Smooth muscle cell (in vitro differentiated cells): Measurements from ENCODE around the gene IL26. TPM values are rescaled to one million over a fixed set of nuclear protein-coding genes. Genes with fewer than 3 reads are reported as not detected.

Experiments used
- DNase-seq: peaks from one replicate; lab custom pipeline; 2025; ENCODE audit not compliant: unreplicated experiment; lab: John Stamatoyannopoulos, UW
- H2AFZ ChIP-seq: fragments of 200-600 bp; sonication (generic); 2 replicates; pipeline ENCODE4 v1.6.0; 2016; ENCODE audit warnings: antibody characterized with exemption, low read depth, mild to moderate bottlenecking
- H3F3A ChIP-seq: fragments of 200-600 bp; sonication (generic); 2 replicates; pipeline ENCODE4 v1.6.0; 2017; ENCODE audit warnings: antibody characterized with exemption, low read depth
- H3K27ac ChIP-seq: fragments of 200-600 bp; sonication (generic); 2 replicates; pipeline ENCODE4 v1.5.1; 2016; ENCODE audit warnings: low read depth, mild to moderate bottlenecking
- H3K27me3 ChIP-seq: fragments of 200-600 bp; sonication (generic); 2 replicates; pipeline ENCODE4 v1.6.1; 2016; ENCODE audit warnings: low read depth, mild to moderate bottlenecking
- H3K36me3 ChIP-seq: fragments of 200-600 bp; sonication (generic); 2 replicates; pipeline ENCODE4 v1.5.1; 2016; ENCODE audit warnings: low read depth
- H3K4me1 ChIP-seq: fragments of 200-600 bp; sonication (generic); 2 replicates; pipeline ENCODE4 v1.5.1; 2016; ENCODE audit warnings: low read depth
- H3K4me2 ChIP-seq: fragments of 200-600 bp; sonication (generic); 2 replicates; pipeline ENCODE4 v1.6.0; 2016; ENCODE audit warnings: mild to moderate bottlenecking
- H3K4me3 ChIP-seq: fragments of 200-600 bp; sonication (generic); 2 replicates; pipeline ENCODE4 v1.5.1; 2016; ENCODE audit warnings: mild to moderate bottlenecking
- H3K79me2 ChIP-seq: fragments of 200-600 bp; sonication (generic); 2 replicates; pipeline ENCODE4 v1.6.0; 2016; ENCODE audit warnings: low read depth, mild to moderate bottlenecking
- H3K9ac ChIP-seq: fragments of 200-600 bp; sonication (generic); 2 replicates; pipeline ENCODE4 v1.6.0; 2016; ENCODE audit warnings: low read depth
- H3K9me3 ChIP-seq: fragments of 200-600 bp; sonication (generic); replicated peaks from 2 replicates; pipeline ENCODE4 v1.5.1; 2016; ENCODE audit warnings: low read depth
- H4K20me1 ChIP-seq: fragments of 200-600 bp; sonication (generic); 2 replicates; pipeline ENCODE4 v1.6.0; 2016; ENCODE audit warnings: low read depth
- WGBS: methylation state at CpG from one replicate; pipeline ENCODE4 v1.1.7; 2016; ENCODE audit warnings: low lambda C conversion rate; 5-methylcytosine and 5-hydroxymethylcytosine counted together
- polyA plus RNA-seq: library from polyadenylated mRNA; unstranded; fragments of >200 nt; fragmentation: Nextera tagmentation; extraction: Ambion mirVana; gene quantifications from 2 replicates; pipeline ENCODE4 v1.2.1, GENCODE V29; 2016
- total RNA-seq: library from RNA; depleted of rRNA; stranded (reverse); fragments of >200 nt; gene quantifications from 2 replicates; pipeline ENCODE4 v1.2.3, GENCODE V29; 2014
- TF ChIP-seq, protein P1 (sequence below): fragments of 200-600 bp; sonication (generic); IDR thresholded peaks from 2 replicates; pipeline ENCODE4 v1.5.1; 2017; ENCODE audit warnings: borderline replicate concordance, mild to moderate bottlenecking, antibody characterized with exemption; ENCODE audit not compliant: insufficient read depth, poor library complexity, severe bottlenecking

The IL26 gene
- total and polyA plus RNA-seq, 2 experiments from 2014 or later, result not detected

- H3K4me2 ChIP-seq, result no peak overlapping the region
- DNase-seq, result no peak
- H3K79me2 ChIP-seq, result no peaks in the 10 kb centered on the region
- no peaks in the 10 kb centered on the region for H4K20me1 ChIP-seq
- H3K4me1 ChIP-seq, result peaks cover 5% of the 10 kb centered on the region
- TF ChIP-seq, protein P1, sequence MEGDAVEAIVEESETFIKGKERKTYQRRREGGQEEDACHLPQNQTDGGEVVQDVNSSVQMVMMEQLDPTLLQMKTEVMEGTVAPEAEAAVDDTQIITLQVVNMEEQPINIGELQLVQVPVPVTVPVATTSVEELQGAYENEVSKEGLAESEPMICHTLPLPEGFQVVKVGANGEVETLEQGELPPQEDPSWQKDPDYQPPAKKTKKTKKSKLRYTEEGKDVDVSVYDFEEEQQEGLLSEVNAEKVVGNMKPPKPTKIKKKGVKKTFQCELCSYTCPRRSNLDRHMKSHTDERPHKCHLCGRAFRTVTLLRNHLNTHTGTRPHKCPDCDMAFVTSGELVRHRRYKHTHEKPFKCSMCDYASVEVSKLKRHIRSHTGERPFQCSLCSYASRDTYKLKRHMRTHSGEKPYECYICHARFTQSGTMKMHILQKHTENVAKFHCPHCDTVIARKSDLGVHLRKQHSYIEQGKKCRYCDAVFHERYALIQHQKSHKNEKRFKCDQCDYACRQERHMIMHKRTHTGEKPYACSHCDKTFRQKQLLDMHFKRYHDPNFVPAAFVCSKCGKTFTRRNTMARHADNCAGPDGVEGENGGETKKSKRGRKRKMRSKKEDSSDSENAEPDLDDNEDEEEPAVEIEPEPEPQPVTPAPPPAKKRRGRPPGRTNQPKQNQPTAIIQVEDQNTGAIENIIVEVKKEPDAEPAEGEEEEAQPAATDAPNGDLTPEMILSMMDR, result no peak
- H3F3A ChIP-seq, result peaks cover 3% of the 10 kb centered on the region
- no peak overlapping the region for H3K4me3 ChIP-seq
- H2AFZ ChIP-seq, result no peak overlapping the region
- H3K36me3 ChIP-seq, result no peaks in the 10 kb centered on the region
- peaks cover 12% of the 10 kb centered on the region for H3K27me3 ChIP-seq
- no peak overlapping the region for H3K27ac ChIP-seq
- no peaks in the 10 kb centered on the region for H3K9me3 ChIP-seq
- no peak overlapping the region for H3K9ac ChIP-seq
These were observed 18.3 kb downstream of the IL26 start for GRCh38 chr12:68207276-68207675.

DNA sequence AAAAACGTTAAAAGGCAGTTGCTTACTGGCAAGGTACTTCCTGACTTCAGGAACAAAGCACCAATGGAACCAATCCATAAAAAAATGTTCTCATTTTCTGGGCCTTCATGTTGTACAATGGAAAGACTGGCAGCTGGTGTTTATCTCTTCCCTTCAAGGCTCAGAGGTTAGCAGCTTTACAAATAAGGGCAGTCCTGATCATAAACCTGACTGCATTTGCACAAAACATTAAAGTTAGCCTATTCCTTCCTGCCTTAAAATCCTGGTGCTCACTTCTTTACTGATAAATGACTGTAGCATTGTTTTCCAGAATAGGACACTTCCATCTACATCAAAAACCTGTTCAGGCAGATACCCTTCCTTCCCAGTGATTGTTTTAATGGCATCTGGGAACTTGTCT is 19.2 kb downstream of the IL26 start:
- Histone ChIP-seq H3K27ac (no peak overlapping the region), H2AFZ (no peak overlapping the region), H3F3A (peaks cover 3% of the 10 kb centered on the region), H3K36me3 (no peaks in the 10 kb centered on the region), H3K4me1 (peaks cover 5% of the 10 kb centered on the region), H3K4me3 (no peak overlapping the region), H4K20me1 (no peaks in the 10 kb centered on the region), H3K79me2 (no peaks in the 10 kb centered on the region), H3K27me3 (peaks cover 12% of the 10 kb centered on the region), H3K4me2 (no peak overlapping the region), H3K9ac (no peak overlapping the region), H3K9me3 (no peaks in the 10 kb centered on the region)
- DNase-seq, result no peak
- TF ChIP-seq, protein P1, result no peak
- WGBS, result 73% methylated on average over 1 of the region's 1 CpG

GRCh38 chr12:68203460-68203875 is 22.1 kb downstream of the IL26 start:
- Histone ChIP-seq H3K27ac (no peak overlapping the region), H3K79me2 (no peaks in the 10 kb centered on the region), H2AFZ (no peak overlapping the region), H3K4me3 (no peak overlapping the region), H3K36me3 (no peaks in the 10 kb centered on the region), H3K4me2 (no peak overlapping the region), H3K4me1 (no peaks in the 10 kb centered on the region), H3K9ac (no peak overlapping the region), H3K9me3 (no peaks in the 10 kb centered on the region), H3K27me3 (peaks cover 12% of the 10 kb centered on the region), H4K20me1 (no peaks in the 10 kb centered on the region), H3F3A (no peaks in the 10 kb centered on the region)
- TF ChIP-seq, protein P1, result no peak
- DNase-seq, result no peak
- 50% methylated on average over 5 of the region's 5 CpGs for WGBS

GRCh38 chr12:68200854-68201253 is 24.8 kb downstream of the IL26 start:
- Histone ChIP-seq H3F3A (no peaks in the 10 kb centered on the region), H3K27ac (no peak overlapping the region), H3K9me3 (no peaks in the 10 kb centered on the region), H3K4me2 (no peak overlapping the region), H3K27me3 (peaks cover 12% of the 10 kb centered on the region), H3K4me1 (no peaks in the 10 kb centered on the region), H3K36me3 (no peaks in the 10 kb centered on the region), H4K20me1 (no peaks in the 10 kb centered on the region), H2AFZ (no peak overlapping the region), H3K4me3 (no peak overlapping the region), H3K79me2 (no peaks in the 10 kb centered on the region), H3K9ac (no peak overlapping the region)
- no peak for DNase-seq
- TF ChIP-seq, protein P1, result no peak
- WGBS, result 69% methylated on average over 2 of the region's 2 CpGs
